A549 treated with RU486 at 1 μM for 4 hours (cell line): ENCODE measurements around the gene NUDT2. TPM values are rescaled to one million over a fixed set of nuclear protein-coding genes. Genes with fewer than 3 reads are reported as not detected.

Experiments
- total RNA-seq: library from RNA; stranded (reverse); fragments of 200-300 nt; extraction: Qiagen RNA extraction; gene quantifications from 5 replicates; pipeline ENCODE4 v1.2.3, GENCODE V29; 2022; ENCODE audit warnings: low read depth

NUDT2 gene
- 23.1 to 24.6 TPM (median 24.4 TPM) in 5 replicates for total RNA-seq

GRCh38 chr9:34328987-34329832 lies at the start of gene NUDT2, which contains the start of gene KIF24:
Gene NUDT2, plus strand, starts transcription at chr9:34329569. Its CDS starts 9,471 bp downstream, at chr9:34339040.
Gene KIF24, minus strand, starts transcription at chr9:34329268. Its CDS starts 17,922 bp downstream, at chr9:34311346.

GRCh38 chr9:34376596-34377403 lies 47.4 kb downstream of the NUDT2 start, which contains the start of gene MYORG:
Gene MYORG, minus strand, starts transcription at chr9:34376898. Its CDS starts 3,955 bp downstream, at chr9:34372943.

Other genes starting within 250 kb of the NUDT2 start
- 30.3 to 42.1 TPM (median 38.6 TPM) in 5 replicates for gene DCAF12, start 202.9 kb upstream of the NUDT2 start, total RNA-seq
- gene UBAP1, start 150.5 kb upstream of the NUDT2 start, total RNA-seq: 39.7 to 45.9 TPM (median 41.1 TPM) in 5 replicates
- 3.3 to 3.7 TPM (median 3.5 TPM) in 5 replicates for gene KIF24, start 301 bp upstream of the NUDT2 start, total RNA-seq
- gene MYORG, start 47.3 kb downstream of the NUDT2 start, total RNA-seq: 2.9 to 4.4 TPM (median 4.0 TPM) in 5 replicates
- 14.5 to 19.1 TPM (median 18.6 TPM) in 5 replicates for gene FAM219A, start 129.0 kb downstream of the NUDT2 start, total RNA-seq
- gene DNAI1, start 129.2 kb downstream of the NUDT2 start, total RNA-seq: 0.12 to 0.42 TPM (median 0.15 TPM) in 5 replicates
- 0.66 to 2.6 TPM (median 1.9 TPM) in 5 replicates for gene ENHO, start 193.4 kb downstream of the NUDT2 start, total RNA-seq